AG04449 (cell line): ENCODE data around the gene KLF15.

Experiments
- CTCF ChIA-PET: fragments of 350-600 bp; formaldehyde crosslinking; extraction: SDS; loops from one replicate; lab custom pipeline; 2021; ENCODE audit warnings: antibody characterized with exemption; lab: Yijun Ruan, JAX
- POLR2A ChIA-PET: fragments of 400-600, 350-600 bp; formaldehyde crosslinking; extraction: SDS; loops from one replicate; lab custom pipeline; 2020; ENCODE audit warnings: antibody characterized with exemption, inconsistent platforms; lab: Yijun Ruan, JAX
- DNase-seq: peaks from one replicate; pipeline ENCODE4 v3.0.0-alpha.2; 2010; ENCODE audit warnings: low read depth, low spot score
- H3K4me3 ChIP-seq: 2 replicates; pipeline ENCODE4 v1.5.1; 2011; ENCODE audit warnings: low read depth, mild to moderate bottlenecking, control low read depth, low read length
- TF ChIP-seq, protein P1 (sequence below): IDR thresholded peaks from one replicate; pipeline ENCODE4 v1.5.1; 2011; ENCODE audit warnings: mild to moderate bottlenecking, moderate library complexity, low read length, control low read depth, inconsistent platforms; ENCODE audit not compliant: insufficient read depth; ENCODE audit errors: missing control alignments

KLF15 gene

GRCh38 chr3:126357295-126358037 is at the start of gene KLF15:
Gene KLF15, minus strand, starts transcription at chr3:126357408. Its CDS starts 4,486 bp downstream, at chr3:126352922.
- H3K4me3 ChIP-seq: peak within 1 kb of the TSS; percentile 67
- ChIA-PET POLR2A (no interaction called here), CTCF (interaction anchor here (0.6 to 1.4 kb wide), 3 partner anchors 72 to 224 kb away, joined by 3 to 4 read pairs (median 4); no protein-coding TSS in a partner anchor)
- TF ChIP-seq, protein P1, sequence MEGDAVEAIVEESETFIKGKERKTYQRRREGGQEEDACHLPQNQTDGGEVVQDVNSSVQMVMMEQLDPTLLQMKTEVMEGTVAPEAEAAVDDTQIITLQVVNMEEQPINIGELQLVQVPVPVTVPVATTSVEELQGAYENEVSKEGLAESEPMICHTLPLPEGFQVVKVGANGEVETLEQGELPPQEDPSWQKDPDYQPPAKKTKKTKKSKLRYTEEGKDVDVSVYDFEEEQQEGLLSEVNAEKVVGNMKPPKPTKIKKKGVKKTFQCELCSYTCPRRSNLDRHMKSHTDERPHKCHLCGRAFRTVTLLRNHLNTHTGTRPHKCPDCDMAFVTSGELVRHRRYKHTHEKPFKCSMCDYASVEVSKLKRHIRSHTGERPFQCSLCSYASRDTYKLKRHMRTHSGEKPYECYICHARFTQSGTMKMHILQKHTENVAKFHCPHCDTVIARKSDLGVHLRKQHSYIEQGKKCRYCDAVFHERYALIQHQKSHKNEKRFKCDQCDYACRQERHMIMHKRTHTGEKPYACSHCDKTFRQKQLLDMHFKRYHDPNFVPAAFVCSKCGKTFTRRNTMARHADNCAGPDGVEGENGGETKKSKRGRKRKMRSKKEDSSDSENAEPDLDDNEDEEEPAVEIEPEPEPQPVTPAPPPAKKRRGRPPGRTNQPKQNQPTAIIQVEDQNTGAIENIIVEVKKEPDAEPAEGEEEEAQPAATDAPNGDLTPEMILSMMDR: no peak
- DNase-seq: no peak

DNA sequence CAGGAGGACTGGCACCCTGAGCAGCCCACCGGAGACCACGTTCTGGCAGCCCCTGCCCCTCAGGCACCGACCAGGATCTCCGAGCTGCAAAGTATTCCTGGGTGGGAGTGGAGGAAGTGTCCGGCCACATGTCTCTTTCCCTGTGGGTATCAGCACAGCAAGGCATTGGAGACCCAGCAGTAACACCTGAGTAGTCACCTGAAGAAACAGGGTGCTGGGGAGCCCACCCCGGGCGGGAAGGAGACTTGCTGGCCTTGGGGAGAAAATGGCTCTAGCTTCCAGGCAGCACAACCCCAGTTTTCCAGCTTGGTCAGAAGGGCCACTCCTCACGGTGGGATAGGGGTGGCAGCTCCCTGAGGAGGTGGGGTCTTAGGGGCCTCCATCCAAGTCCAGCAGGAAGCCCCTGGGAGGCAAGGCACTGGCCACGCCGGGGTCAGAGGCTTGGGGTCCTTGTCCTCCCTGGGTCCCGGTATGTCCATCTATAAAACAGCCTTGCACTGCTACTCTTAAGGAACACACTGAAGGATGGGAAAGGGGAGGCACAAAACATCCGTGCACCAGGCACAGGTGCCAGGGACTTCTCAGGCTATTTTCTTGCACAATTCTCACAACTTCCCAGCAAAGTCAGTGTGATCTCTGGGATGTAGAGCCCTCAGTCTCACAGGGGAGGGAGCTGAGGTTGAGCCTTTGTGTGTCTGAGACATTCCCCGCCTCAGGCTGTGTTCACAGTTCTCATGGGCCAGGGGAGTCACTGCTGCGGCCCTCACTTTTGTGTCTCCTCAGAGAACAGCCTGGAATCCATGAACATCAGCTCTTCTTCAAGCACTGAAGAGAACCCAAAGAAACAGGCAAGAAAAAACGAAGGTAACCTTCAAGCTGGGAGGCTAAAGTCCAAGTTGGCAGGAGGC is 49.4 kb upstream of the KLF15 start:
- H3K4me3 ChIP-seq: no peak overlapping the region
- TF ChIP-seq, protein P1: no peak
- CTCF ChIA-PET: interaction anchor here (1.0 kb wide), 1 partner anchor 17 kb away, joined by 3 read pairs; no protein-coding TSS in a partner anchor
- POLR2A ChIA-PET: no interaction called here
- no peak for DNase-seq

- H3K4me3 ChIP-seq: no peak overlapping the region
- TF ChIP-seq, protein P1: no peak
- CTCF ChIA-PET: no interaction called here
- POLR2A ChIA-PET: no interaction called here
- DNase-seq: no peak
These were observed 45.6 kb upstream of the KLF15 start for GRCh38 chr3:126402666-126403302.

DNA sequence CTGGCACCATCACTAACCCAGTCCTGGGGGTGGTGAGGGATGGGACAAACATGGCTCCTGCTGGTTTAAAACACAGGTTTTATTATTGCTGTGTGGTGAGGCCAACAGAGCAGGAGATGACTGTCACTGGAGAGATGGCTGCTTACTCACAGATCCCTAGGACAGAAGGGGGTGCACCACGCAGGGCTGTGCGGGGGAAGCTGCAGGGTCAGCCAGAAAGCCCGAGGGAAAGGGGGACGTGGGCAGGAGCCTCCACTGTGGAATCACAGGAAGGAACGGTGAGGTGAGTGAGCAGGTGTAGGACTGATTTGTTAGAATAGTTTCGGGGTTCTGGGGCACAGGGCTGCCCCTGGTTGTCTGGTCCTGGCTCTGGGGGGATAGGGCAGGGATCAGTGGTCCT is 45.0 kb upstream of the KLF15 start:
- CTCF ChIA-PET: interaction anchor here (0.8 kb wide), 1 partner anchor 10 kb away, joined by 3 read pairs; no protein-coding TSS in a partner anchor
- DNase-seq: no peak
- TF ChIP-seq, protein P1: no peak
- POLR2A ChIA-PET: no interaction called here
- H3K4me3 ChIP-seq: no peak overlapping the region

GRCh38 chr3:126401611-126402160 is 44.5 kb upstream of the KLF15 start:
- TF ChIP-seq, protein P1: no peak
- ChIA-PET POLR2A (no interaction called here), CTCF (interaction anchor here (0.8 kb wide), 1 partner anchor 9 kb away, joined by 3 read pairs; no protein-coding TSS in a partner anchor)
- H3K4me3 ChIP-seq: no peak overlapping the region
- no peak for DNase-seq
